Measurements from ENCODE around the gene ODF4. TPM values are rescaled to one million over a fixed set of nuclear protein-coding genes. Genes with fewer than 3 reads are reported as not detected.

ODF4 gene
- total and polyA plus RNA-seq, 10 of the 15 experiments (the other 5 are each of a cell fraction or from before 2014, with no cell fraction given), result not detected

- no peaks in the 10 kb centered on the region for H3K79me2 ChIP-seq (ENCODE audit: control insufficient read depth, insufficient read depth, low read length)
- FAIRE-seq, result no peak
- BruUV-seq (replicated peaks), result no TSS peak
- ChIA-PET SMC1A (ENCODE audit: uncharacterized antibody, unreplicated experiment) (no interaction called here), CTCF (no interaction called here), RAD21 (ENCODE audit: unreplicated experiment) (no interaction called here), POLR2A (no interaction called here)
- no peak overlapping the region for H2AFZ ChIP-seq (ENCODE audit: control insufficient read depth, low read depth, low read length)
- no peak overlapping the region for H3K4me3 ChIP-seq
- 0 out of 4 replicates have a peak, but pooled peaks cover 0 to 2% of the 10 kb centered on the region in 2 experiments for H3K27me3 ChIP-seq (replicated peaks in 1 of 2; ENCODE audit: control insufficient read depth in 2 of 2, insufficient read depth in 2 of 2, low read length in 1 of 2)
- H3K4me1 ChIP-seq (ENCODE audit: control insufficient read depth, insufficient read depth, low read length), result no peaks in the 10 kb centered on the region
- ATAC-seq, result no peak
- no peak overlapping the region for H3K27ac ChIP-seq (ENCODE audit: control insufficient read depth, insufficient read depth)
- intact Hi-C loops (cut with micrococcal nuclease; ENCODE audit: unreplicated experiment) (no loop called here), in situ Hi-C loops (cut with MboI) (no loop called here)
- no peak overlapping the region for H3K9ac ChIP-seq (ENCODE audit: control insufficient read depth, insufficient read depth, low read length)
- H3K9me3 ChIP-seq (replicated peaks; ENCODE audit: control insufficient read depth, insufficient read depth, low read length), result no peaks in the 10 kb centered on the region
- H3K36me3 ChIP-seq (ENCODE audit: control insufficient read depth in 2 of 2, insufficient read depth in 2 of 2, low read length in 1 of 2), result no peaks in the 10 kb centered on the region
- no peak for DNase-seq (ENCODE audit: low read depth, low spot score)
- TF ChIP-seq SMAD1 (IDR thresholded peaks at IDR 0.05; ENCODE audit: low read depth, partially characterized antibody), result no peak
- no peak for TF ChIP-seq TCF3 (IDR thresholded peaks at IDR 0.05; ENCODE audit: borderline replicate concordance, insufficient read depth, low read depth, low read length)
- TF ChIP-seq CBX5 (IDR thresholded peaks at IDR 0.05; ENCODE audit: low read depth), result no peak
- no peak for TF ChIP-seq MYB (IDR thresholded peaks at IDR 0.05; ENCODE audit: borderline replicate concordance, low read depth, low read length)
- no peak for TF ChIP-seq MEF2A (IDR thresholded peaks at IDR 0.05; ENCODE audit: insufficient read depth, low read depth, low read length)
- no peak for TF ChIP-seq NR2F1 (conservative IDR thresholded peaks at IDR 0.05)
- no peak for TF ChIP-seq HDAC6 (IDR thresholded peaks at IDR 0.05; ENCODE audit: unreplicated experiment)
- no peak for TF ChIP-seq HSF1 (IDR thresholded peaks at IDR 0.05; ENCODE audit: low read depth, low read length)
- no peak for TF ChIP-seq ASH2L (IDR thresholded peaks at IDR 0.05; ENCODE audit: borderline replicate concordance, low read depth)
- no peak for TF ChIP-seq NR2C1 (IDR thresholded peaks at IDR 0.05)
- 35% methylated on average over 8 of the region's 8 CpGs for WGBS (ENCODE audit: insufficient coverage, insufficient replicate concordance, low lambda C conversion rate, missing lambda C conversion rate)
- no peak overlapping the region for H3K4me2 ChIP-seq (ENCODE audit: control insufficient read depth, insufficient read depth)
- H4K20me1 ChIP-seq (ENCODE audit: control insufficient read depth, insufficient read depth), result no peaks in the 10 kb centered on the region
Observed at GRCh38 chr17:8354236-8354635, 14.6 kb downstream of the ODF4 start.
